Nucleus accumbens (tissue), 56 donors: ENCODE data around the gene CYTH2.
"Not testable (repeated sequence)": the region's sequence is repeated elsewhere in the genome, so short reads cannot be mapped to it uniquely, and the experiment has no call there.

Experiments
- DNase-seq, 56 donors: peaks; one replicate each; lab custom pipeline; 2025; lab: John Stamatoyannopoulos, UW

The CYTH2 gene

GRCh38 chr19:48476176-48476575 lies 7.0 kb downstream of the CYTH2 start:
- DNase-seq: no peak

GRCh38 chr19:48477067-48477685 lies 8.0 kb downstream of the CYTH2 start:
- no peak for DNase-seq

- no peak for DNase-seq
These were observed 8.6 kb downstream of the CYTH2 start for GRCh38 chr19:48477698-48478338.

GRCh38 chr19:48478339-48479256 lies 9.4 kb downstream of the CYTH2 start:
- DNase-seq: no peak

GRCh38 chr19:48479686-48480085 lies 10.5 kb downstream of the CYTH2 start:
- no peak for DNase-seq

GRCh38 chr19:48480183-48480557 lies 11.0 kb downstream of the CYTH2 start:
- peak in 51 of 56 donors; percentile 6 to 85 (median 58) for DNase-seq

- DNase-seq: peak in 43 of 56 donors; percentile 20 to 81 (median 61)
These were observed 11.7 kb downstream of the CYTH2 start for GRCh38 chr19:48480558-48481500.

GRCh38 chr19:48481846-48482639 lies 12.9 kb downstream of the CYTH2 start:
- no peak for DNase-seq

GRCh38 chr19:48483301-48483700 lies 14.1 kb downstream of the CYTH2 start:
- peak in 1 of 56 donors; percentile 10 for DNase-seq

- no peak for DNase-seq
These were observed 15.2 kb downstream of the CYTH2 start for GRCh38 chr19:48484247-48484893.

- DNase-seq: no peak
These were observed 15.9 kb downstream of the CYTH2 start for GRCh38 chr19:48484931-48485612.

- DNase-seq: not testable (repeated sequence)
These were observed 17.5 kb downstream of the CYTH2 start for GRCh38 chr19:48486706-48487105.

- DNase-seq: no peak
These were observed 18.4 kb downstream of the CYTH2 start for GRCh38 chr19:48487544-48487943.

- DNase-seq: peak in 6 of 56 donors; percentile 3 to 40 (median 10)
These were observed 18.8 kb downstream of the CYTH2 start for GRCh38 chr19:48487948-48488347.

- not testable (repeated sequence) for DNase-seq
These were observed 19.3 kb downstream of the CYTH2 start for GRCh38 chr19:48488478-48488877.

- DNase-seq: peak in 39 of 56 donors; percentile 2 to 59 (median 21)
These were observed 20.5 kb downstream of the CYTH2 start for GRCh38 chr19:48489608-48490216.

GRCh38 chr19:48490981-48491792 lies 22.0 kb downstream of the CYTH2 start:
- DNase-seq: peak in 9 of 56 donors; percentile 13 to 40 (median 24)
